ENCODE data around the gene UBN2. TPM values are rescaled to one million over a fixed set of nuclear protein-coding genes. Genes with fewer than 3 reads are reported as not detected.
A peak's percentile ranks its signal among the peaks of the same experiment; 100 is the strongest.

The UBN2 gene
- total and polyA plus RNA-seq, 2 of the 13 experiments (the other 11 are each of a cell fraction or from before 2014, with no cell fraction given), result 5.6 to 5.7 TPM

DNA sequence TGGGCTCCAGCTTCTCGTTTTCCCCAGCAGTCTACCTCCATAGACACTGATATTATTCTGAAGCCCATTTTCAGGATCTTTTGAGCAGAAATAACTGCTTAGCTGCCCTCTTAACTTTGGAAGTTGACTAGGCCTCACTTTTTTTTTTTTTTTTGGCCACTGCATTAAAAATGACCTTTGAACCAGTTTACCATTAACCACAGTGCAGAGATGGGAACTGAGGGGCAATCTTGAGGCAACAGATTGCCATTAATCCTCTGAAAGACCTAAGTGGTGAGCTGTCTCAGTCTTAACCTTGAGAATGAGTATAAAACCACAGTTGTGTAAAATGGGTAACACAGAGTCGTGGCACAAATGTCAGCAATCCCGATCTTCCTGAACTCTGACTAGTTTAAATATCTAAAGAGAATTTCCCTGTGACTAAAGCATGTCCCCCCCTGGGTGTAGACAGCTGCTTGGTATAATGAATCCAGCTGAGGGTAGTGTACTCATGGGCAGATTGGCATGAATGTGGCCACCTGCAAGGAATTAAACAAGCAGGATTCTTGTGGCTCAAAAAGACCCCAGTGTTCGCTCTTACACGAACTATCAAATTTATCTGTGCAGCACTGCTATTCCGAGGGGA, 64.0 kb downstream of the UBN2 start (continued):
- TF ChIP-seq, protein P1, sequence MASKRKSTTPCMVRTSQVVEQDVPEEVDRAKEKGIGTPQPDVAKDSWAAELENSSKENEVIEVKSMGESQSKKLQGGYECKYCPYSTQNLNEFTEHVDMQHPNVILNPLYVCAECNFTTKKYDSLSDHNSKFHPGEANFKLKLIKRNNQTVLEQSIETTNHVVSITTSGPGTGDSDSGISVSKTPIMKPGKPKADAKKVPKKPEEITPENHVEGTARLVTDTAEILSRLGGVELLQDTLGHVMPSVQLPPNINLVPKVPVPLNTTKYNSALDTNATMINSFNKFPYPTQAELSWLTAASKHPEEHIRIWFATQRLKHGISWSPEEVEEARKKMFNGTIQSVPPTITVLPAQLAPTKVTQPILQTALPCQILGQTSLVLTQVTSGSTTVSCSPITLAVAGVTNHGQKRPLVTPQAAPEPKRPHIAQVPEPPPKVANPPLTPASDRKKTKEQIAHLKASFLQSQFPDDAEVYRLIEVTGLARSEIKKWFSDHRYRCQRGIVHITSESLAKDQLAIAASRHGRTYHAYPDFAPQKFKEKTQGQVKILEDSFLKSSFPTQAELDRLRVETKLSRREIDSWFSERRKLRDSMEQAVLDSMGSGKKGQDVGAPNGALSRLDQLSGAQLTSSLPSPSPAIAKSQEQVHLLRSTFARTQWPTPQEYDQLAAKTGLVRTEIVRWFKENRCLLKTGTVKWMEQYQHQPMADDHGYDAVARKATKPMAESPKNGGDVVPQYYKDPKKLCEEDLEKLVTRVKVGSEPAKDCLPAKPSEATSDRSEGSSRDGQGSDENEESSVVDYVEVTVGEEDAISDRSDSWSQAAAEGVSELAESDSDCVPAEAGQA (IDR thresholded peaks at IDR 0.05; ENCODE audit: low read depth), result no peak
- TF ChIP-seq, protein P1 (CRISPR knock-in tag; IDR thresholded peaks at IDR 0.05; ENCODE audit: borderline replicate concordance), result no peak
- TF ChIP-seq KDM3A (CRISPR knock-in tag; IDR thresholded peaks at IDR 0.05; ENCODE audit: low read depth) (no peak), ZSCAN31 (CRISPR knock-in tag; IDR thresholded peaks at IDR 0.05; ENCODE audit: low read depth) (0 out of 2 replicates have a peak, but pooled peaks have one; percentile 34), PHF5A (CRISPR knock-in tag; IDR thresholded peaks at IDR 0.05; ENCODE audit: low read depth, unreplicated experiment) (no peak), POLR2AphosphoS2 (IDR thresholded peaks at IDR 0.05; ENCODE audit: low read depth, low read length) (no peak), ZNF501 (CRISPR knock-in tag; IDR thresholded peaks at IDR 0.05) (no peak), LCORL (IDR thresholded peaks at IDR 0.05) (no peak), LCORL (CRISPR knock-in tag; IDR thresholded peaks at IDR 0.05) (no peak), ZNF878 (CRISPR knock-in tag; IDR thresholded peaks at IDR 0.05) (no peak), SP4 (CRISPR knock-in tag; IDR thresholded peaks at IDR 0.05) (no peak), ZNF136 (CRISPR knock-in tag; IDR thresholded peaks at IDR 0.05; ENCODE audit: low read depth) (no peak), SIN3B (IDR thresholded peaks at IDR 0.05; ENCODE audit: low read length) (no peak), ZNF33B (CRISPR knock-in tag; IDR thresholded peaks at IDR 0.05) (no peak), SNAI1 (CRISPR knock-in tag; IDR thresholded peaks at IDR 0.05; ENCODE audit: borderline replicate concordance) (no peak), ASH2L (IDR thresholded peaks at IDR 0.05; ENCODE audit: insufficient read length, low read depth, low read length) (peak; percentile 28), ELF3 (CRISPR knock-in tag; IDR thresholded peaks at IDR 0.05) (no peak), ZSCAN20 (CRISPR knock-in tag; IDR thresholded peaks at IDR 0.05; ENCODE audit: borderline replicate concordance) (no peak), CAMTA2 (CRISPR knock-in tag; IDR thresholded peaks at IDR 0.05; ENCODE audit: borderline replicate concordance) (no peak), ERF (CRISPR knock-in tag; IDR thresholded peaks at IDR 0.05) (no peak), DMAP1 (CRISPR knock-in tag; IDR thresholded peaks at IDR 0.05) (no peak), CCAR2 (optimal IDR thresholded peaks at IDR 0.05; ENCODE audit: low read depth, low read length) (no peak), ARNTL (CRISPR knock-in tag; IDR thresholded peaks at IDR 0.05) (0 out of 2 replicates have a peak, but pooled peaks have one; percentile 31), NR2F6 (IDR thresholded peaks at IDR 0.05) (no peak), NR2F6 (CRISPR knock-in tag; IDR thresholded peaks at IDR 0.05) (no peak), KDM6A (CRISPR knock-in tag; IDR thresholded peaks at IDR 0.05; ENCODE audit: low read depth) (no peak), PHF21A (CRISPR knock-in tag; IDR thresholded peaks at IDR 0.05) (0 out of 2 replicates have a peak, but pooled peaks have one; percentile 21)
- TF ChIP-seq, protein P2, sequence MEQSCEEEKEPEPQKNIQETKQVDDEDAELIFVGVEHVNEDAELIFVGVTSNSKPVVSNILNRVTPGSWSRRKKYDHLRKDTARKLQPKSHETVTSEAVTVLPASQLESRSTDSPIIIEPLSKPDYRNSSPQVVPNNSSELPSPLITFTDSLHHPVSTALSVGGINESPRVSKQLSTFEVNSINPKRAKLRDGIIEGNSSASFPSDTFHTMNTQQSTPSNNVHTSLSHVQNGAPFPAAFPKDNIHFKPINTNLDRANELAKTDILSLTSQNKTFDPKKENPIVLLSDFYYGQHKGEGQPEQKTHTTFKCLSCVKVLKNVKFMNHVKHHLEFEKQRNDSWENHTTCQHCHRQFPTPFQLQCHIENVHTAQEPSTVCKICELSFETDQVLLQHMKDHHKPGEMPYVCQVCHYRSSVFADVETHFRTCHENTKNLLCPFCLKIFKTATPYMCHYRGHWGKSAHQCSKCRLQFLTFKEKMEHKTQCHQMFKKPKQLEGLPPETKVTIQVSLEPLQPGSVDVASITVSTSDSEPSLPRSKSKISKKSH (CRISPR knock-in tag; IDR thresholded peaks at IDR 0.05; ENCODE audit: borderline replicate concordance), result no peak
